NB4 (cell line): ENCODE measurements around the gene TOB1.

Experiments
- DNase-seq: peaks from one replicate; pipeline ENCODE4 v3.0.0; 2010; ENCODE audit warnings: low read depth
- H3K4me3 ChIP-seq: one replicate; pipeline ENCODE4 v1.5.1; 2011; ENCODE audit warnings: mild to moderate bottlenecking, low read depth, low read length, moderate library complexity
- CTCF ChIP-seq: IDR thresholded peaks from one replicate; pipeline ENCODE4 v1.5.1; 2012; ENCODE audit warnings: low read depth, low read length
- MAX ChIP-seq: IDR thresholded peaks from 2 replicates; pipeline ENCODE4 v1.6.1; 2011; ENCODE audit warnings: low read depth, low read length
- MYC ChIP-seq: IDR thresholded peaks from 2 replicates; pipeline ENCODE4 v1.6.1; 2011; ENCODE audit warnings: low read depth, low read length
- POLR2A ChIP-seq: IDR thresholded peaks from 2 replicates; pipeline ENCODE4 v1.6.1; 2011; ENCODE audit warnings: mild to moderate bottlenecking; ENCODE audit not compliant: insufficient read length; ENCODE audit errors: extremely low read depth

TOB1 gene

GRCh38 chr17:50856431-50856830, 9.7 kb downstream of the TOB1 start:
- DNase-seq: no peak
- TF ChIP-seq MAX (no peak), MYC (no peak), POLR2A (no peak), CTCF (no peak)

GRCh38 chr17:50855708-50856330, 10.3 kb downstream of the TOB1 start:
- no peak for TF ChIP-seq CTCF
- TF ChIP-seq MYC: no peak
- TF ChIP-seq MAX: no peak
- no peak for TF ChIP-seq POLR2A
- no peak for DNase-seq
- H3K4me3 ChIP-seq: no peak overlapping the region

More at GRCh38 chr17:50856431-50856830, 9.7 kb downstream of the TOB1 start:
- no peak overlapping the region for H3K4me3 ChIP-seq

GRCh38 chr17:50853781-50854180, 12.4 kb downstream of the TOB1 start:
- TF ChIP-seq MAX (no peak), CTCF (no peak), POLR2A (no peak), MYC (no peak)
- DNase-seq: no peak
- H3K4me3 ChIP-seq: no peak overlapping the region

GRCh38 chr17:50853015-50853615, 13.0 kb downstream of the TOB1 start:
- no peak for DNase-seq
- H3K4me3 ChIP-seq: no peak overlapping the region
- no peak for TF ChIP-seq POLR2A
- TF ChIP-seq MYC: no peak
- no peak for TF ChIP-seq MAX
- no peak for TF ChIP-seq CTCF

- H3K4me3 ChIP-seq: no peak overlapping the region
- DNase-seq: no peak
- TF ChIP-seq MYC (no peak), CTCF (no peak), MAX (no peak), POLR2A (no peak)
These were observed 15.5 kb downstream of the TOB1 start for GRCh38 chr17:50850640-50851039.

GRCh38 chr17:50848711-50849110, 17.4 kb downstream of the TOB1 start:
- H3K4me3 ChIP-seq: no peak overlapping the region
- TF ChIP-seq MAX (no peak), CTCF (no peak), POLR2A (no peak), MYC (no peak)
- no peak for DNase-seq
